Heart left ventricle (tissue), 16 donors: ENCODE measurements around the gene C12orf57. TPM values are rescaled to one million over a fixed set of nuclear protein-coding genes. Genes with fewer than 3 reads are reported as not detected.
A peak's percentile ranks its signal among the peaks of the same experiment; 100 is the strongest.

Experiments
- ATAC-seq, 4 donors: fragments of 200-7000 bp; cut with Tn5 transposase; one replicate each; pipeline ENCODE4 v1.9.1; 2020 to 2022; ENCODE audit warnings: moderate library complexity in 4 of 4, mild to moderate bottlenecking in 3 of 4, moderate number of reproducible peaks in 1 of 4
- DNase-seq, 5 donors: peaks; one replicate each; pipeline ENCODE4 v3.0.0-alpha.2; 2020
- H3K27ac ChIP-seq, 12 donors: fragments of 200-600 bp; sonication (generic) in 4 of 12; one replicate each; pipeline versions ENCODE4 v1.5.0 to v1.8.0; 2016 to 2022; ENCODE audit warnings: mild to moderate bottlenecking in 2 of 12
- H3K27me3 ChIP-seq, 9 donors: fragments of 200-600 bp; sonication (generic) in 2 of 9; one replicate each; pipeline versions ENCODE4 v1.5.1 to v1.8.0; 2016 to 2022; ENCODE audit warnings: mild to moderate bottlenecking in 3 of 9
- H3K36me3 ChIP-seq, 9 donors: fragments of 200-600 bp; sonication (generic) in 2 of 9; one replicate each; pipeline versions ENCODE4 v1.5.0 to v1.8.0; 2018 to 2022; ENCODE audit warnings: mild to moderate bottlenecking in 2 of 9
- H3K4me1 ChIP-seq, 12 donors: fragments of 200-600 bp; sonication (generic) in 4 of 12; one replicate each; pipeline versions ENCODE4 v1.5.0 to v1.8.0; 2016 to 2022; ENCODE audit warnings: mild to moderate bottlenecking in 3 of 12
- H3K4me3 ChIP-seq, 12 donors: fragments of 200-600 bp; sonication (generic) in 4 of 12; one replicate each; pipeline versions ENCODE4 v1.5.0 to v1.8.0; 2017 to 2022; ENCODE audit warnings: mild to moderate bottlenecking in 9 of 12, moderate library complexity in 4 of 12
- H3K9me3 ChIP-seq, 12 donors: fragments of 200-600 bp; sonication (generic) in 4 of 12; one replicate each; pipeline versions ENCODE4 v1.5.0 to v1.8.0; 2016 to 2022; ENCODE audit warnings: mild to moderate bottlenecking in 1 of 12
- CTCF ChIP-seq, 12 donors: fragments of 200-600 bp; sonication (generic) in 4 of 12; IDR thresholded peaks; one replicate each; pipeline versions ENCODE4 v1.5.0 to v1.8.0; 2018 to 2022; ENCODE audit warnings: antibody characterized with exemption in 12 of 12, mild to moderate bottlenecking in 5 of 12
- POLR2A ChIP-seq, 2 donors: fragments of 450-650 bp; IDR thresholded peaks; one replicate each; pipeline ENCODE4 v1.6.1; 2017; ENCODE audit warnings: antibody characterized with exemption in 2 of 2, mild to moderate bottlenecking in 2 of 2, moderate library complexity in 2 of 2
- WGBS, 4 donors: extraction: QIAGEN DNeasy Blood & Tissue Kit in 2 of 4; methylation state at CpG; one replicate each; pipeline versions ENCODE4 v1.1.5 to v1.1.7; 2013 to 2018; 5-methylcytosine and 5-hydroxymethylcytosine counted together
- intact Hi-C, 10 donors: fragments of 100-400 bp; cut with DNase I; formaldehyde crosslinking; loops; one replicate each; pipeline versions ENCODE4 v1.11.1 to v1.14.2; 2022
- polyA plus RNA-seq, 2 donors: library from polyadenylated mRNA; stranded (reverse); fragments of 200-250 nt; gene quantifications; one replicate each; pipeline ENCODE4 v1.2.3, GENCODE V29; 2013
- total RNA-seq, 9 donors: library from RNA; depleted of rRNA in 2 of 9; stranded (reverse); fragments of >200 nt in 2 of 9; fragmentation: NEBNext Ultra II Directional in 3 of 9; extraction: Animal tissue kit (Norgen Biotek cat#: 25700) in 3 of 9; gene quantifications; one replicate each; pipeline versions ENCODE4 v1.1.0 to v1.2.4, GENCODE V29; 2016 to 2023
- donor health status: ischemic (EF 13 %, LVEDD 7.1; RV severe dilation, severe dysfunction).
- donor health status: healthy with polysubstance abuse.
- donor health status: DM: no; HTN: yes; CAD: no.
- donor health status: DM: no; HTN: no; CAD: no.
- donor health status: ischemic (EF 25% LVEDD 6.9; RV normal size, moderate dysfunction).
- donor health status: ischemic (EF 25% LVEDD 5.7; RV mildly dilated, moderate dysfunction).
- donor health status: healthy.
- donor health status: DM: yes; HTN: yes; CAD: no.
- donor health status: ischemic (EF 35%, LVEDD 5.7; RV mildly dilated, moderate dysfunction).
- donor health status: nonischemic (EF 11% LVEDD 7.7; RV severe dilation, severe dysfunction).
- donor health status: DM: yes; HTN: yes; CAD: no.
- donor health status: PGD.
- donor health status: ischemic (EF 29% LVEDD 5.4; RV normal size, mild dysfunction).
- donor health status: nonischemic (EF 23%, LVEDD 6.1; RV moderate dilation, normal function).

The C12orf57 gene
- total and polyA plus RNA-seq, 11 donors, result 108 to 460 (median 187) TPM

- DNase-seq (no peak), ATAC-seq (no peak)
- intact Hi-C loops, result loop anchor here in 9 of 10 donors (1.0 to 10.0 kb wide), 10 partner anchors 21 to 147 kb away; partner anchors contain the start of genes C12orf57 (in 8 of the 9), SPSB2 (in 3 of the 9), C1R (in 1 of the 9) and LPCAT3 (in 1 of the 9)
- TF ChIP-seq POLR2A (IDR thresholded peaks at IDR 0.05) (no peak), CTCF (IDR thresholded peaks at IDR 0.05) (no peak)
- 70 to 84% (median 83%) methylated on average over 4 of the region's 4 CpGs for WGBS, 4 donors
- Histone ChIP-seq H3K36me3 (peaks cover 0 to 46% (median 40%) of the 10 kb centered on the region in 9 donors), H3K9me3 (no peaks in the 10 kb centered on the region), H3K27me3 (no peaks in the 10 kb centered on the region), H3K4me3 (no peak overlapping the region), H3K4me1 (peaks cover 6 to 50% (median 40%) of the 10 kb centered on the region in 12 donors), H3K27ac (peak overlapping the region in 4 of 12 donors; percentile 67 to 81 (median 75))
Observed at GRCh38 chr12:6965714-6966113, 21.9 kb downstream of the C12orf57 start.

GRCh38 chr12:6966351-6966750 is 22.5 kb downstream of the C12orf57 start:
- ATAC-seq (no peak), DNase-seq (no peak)
- Histone ChIP-seq H3K4me3 (no peak overlapping the region), H3K4me1 (peaks cover 6 to 47% (median 37%) of the 10 kb centered on the region in 12 donors), H3K9me3 (no peaks in the 10 kb centered on the region), H3K27ac (no peak overlapping the region), H3K27me3 (no peaks in the 10 kb centered on the region), H3K36me3 (peaks cover 0 to 46% (median 40%) of the 10 kb centered on the region in 9 donors)
- 72 to 83% (median 83%) methylated on average over 7 of the region's 7 CpGs for WGBS, 4 donors
- intact Hi-C loops, result loop anchor here in 5 of 10 donors (5.0 to 10.0 kb wide), 6 partner anchors 51 to 146 kb away; partner anchors contain the start of genes SPSB2 (in 2 of the 5), C1R (in 1 of the 5), LPCAT3 (in 1 of the 5) and TPI1 (in 1 of the 5)
- TF ChIP-seq CTCF (IDR thresholded peaks at IDR 0.05), result no peak
- no peak for TF ChIP-seq POLR2A (IDR thresholded peaks at IDR 0.05)

- Histone ChIP-seq H3K4me1 (peaks cover 4 to 43% (median 31%) of the 10 kb centered on the region in 12 donors), H3K36me3 (peaks cover 0 to 46% (median 40%) of the 10 kb centered on the region in 9 donors), H3K27me3 (no peaks in the 10 kb centered on the region), H3K4me3 (no peak overlapping the region), H3K9me3 (no peaks in the 10 kb centered on the region), H3K27ac (no peak overlapping the region)
- TF ChIP-seq POLR2A (IDR thresholded peaks at IDR 0.05) (no peak), CTCF (IDR thresholded peaks at IDR 0.05) (no peak)
- no peak for ATAC-seq
- 89 to 90% (median 90%) methylated on average over 10 of the region's 10 CpGs for WGBS, 4 donors
- peak in 1 of 5 donors; percentile 24 for DNase-seq
- intact Hi-C loops, result loop anchor here in 5 of 10 donors (5.0 to 10.0 kb wide), 6 partner anchors 50 to 145 kb away; partner anchors contain the start of genes SPSB2 (in 2 of the 5), C1R (in 1 of the 5), LPCAT3 (in 1 of the 5) and TPI1 (in 1 of the 5)
Observed at GRCh38 chr12:6967651-6968100, 23.9 kb downstream of the C12orf57 start.

GRCh38 chr12:6968426-6968825 is 24.6 kb downstream of the C12orf57 start:
- 63 to 85% (median 82%) methylated on average over 7 to 9 of the region's 9 CpGs for WGBS, 4 donors
- Histone ChIP-seq H3K27ac (no peak overlapping the region), H3K9me3 (no peaks in the 10 kb centered on the region), H3K27me3 (no peaks in the 10 kb centered on the region), H3K4me3 (no peak overlapping the region), H3K36me3 (peaks cover 0 to 46% (median 40%) of the 10 kb centered on the region in 9 donors), H3K4me1 (peaks cover 4 to 40% (median 31%) of the 10 kb centered on the region in 12 donors)
- DNase-seq (peak in 1 of 5 donors; percentile 16), ATAC-seq (no peak)
- no peak for TF ChIP-seq POLR2A (IDR thresholded peaks at IDR 0.05)
- TF ChIP-seq CTCF (IDR thresholded peaks at IDR 0.05), result no peak
- intact Hi-C loops, result loop anchor here in 5 of 10 donors (5.0 to 10.0 kb wide), 6 partner anchors 49 to 144 kb away; partner anchors contain the start of genes SPSB2 (in 2 of the 5), C1R (in 1 of the 5), LPCAT3 (in 1 of the 5) and TPI1 (in 1 of the 5)
